Measurements from ENCODE around the gene CEP57L1.
"Not testable (repeated sequence)": the region's sequence is repeated elsewhere in the genome, so short reads cannot be mapped to it uniquely, and the experiment has no call there.

Gene CEP57L1

GRCh38 chr6:109124219-109124618 is 28.9 kb downstream of the CEP57L1 start:
- Histone ChIP-seq H3K9me3 (replicated peaks; ENCODE audit: insufficient read depth, low read length) (no peaks in the 10 kb centered on the region), H3K79me2 (ENCODE audit: low read length) (peaks cover 17% of the 10 kb centered on the region), H3K4me3 (ENCODE audit: low read length) (no peak overlapping the region), H3K9ac (ENCODE audit: low read length) (no peak overlapping the region), H2AFZ (ENCODE audit: low read length) (no peak overlapping the region), H3F3A (ENCODE audit: insufficient read depth, low read length) (no peaks in the 10 kb centered on the region), H3K9me2 (replicated peaks; ENCODE audit: insufficient read depth, low read length) (no peaks in the 10 kb centered on the region), H4K20me1 (ENCODE audit: insufficient read depth, low read length) (no peaks in the 10 kb centered on the region), H3K4me1 (ENCODE audit: low read length) (peaks cover 9% of the 10 kb centered on the region; the same call in 1 of the 2 replicates), H3K36me3 (replicated peaks; ENCODE audit: insufficient read depth, low read length) (no peaks in the 10 kb centered on the region), H3K27ac (ENCODE audit: low read length) (no peak overlapping the region), H3K4me2 (ENCODE audit: low read depth, low read length) (no peak overlapping the region), H3K27me3 (replicated peaks; ENCODE audit: insufficient read depth, low read length) (no peaks in the 10 kb centered on the region)
- DNase-seq: no peak
- TF ChIP-seq CTCF (IDR thresholded peaks at IDR 0.05; ENCODE audit: low read length) (no peak), EZH2phosphoT487 (IDR thresholded peaks at IDR 0.05; ENCODE audit: low read length) (no peak), EZH2 (optimal IDR thresholded peaks at IDR 0.05; ENCODE audit: low read depth, low read length) (no peak)

GRCh38 chr6:109125504-109125903 is 30.2 kb downstream of the CEP57L1 start:
- no peaks in the 10 kb centered on the region for H3F3A ChIP-seq (ENCODE audit: insufficient read depth, low read length)
- H3K9me3 ChIP-seq (replicated peaks; ENCODE audit: insufficient read depth, low read length): no peaks in the 10 kb centered on the region
- H3K36me3 ChIP-seq (replicated peaks; ENCODE audit: insufficient read depth, low read length): no peaks in the 10 kb centered on the region
- no peak for DNase-seq
- H3K27me3 ChIP-seq (replicated peaks; ENCODE audit: insufficient read depth, low read length): no peaks in the 10 kb centered on the region
- H4K20me1 ChIP-seq (ENCODE audit: insufficient read depth, low read length): no peaks in the 10 kb centered on the region
- no peak overlapping the region for H3K9ac ChIP-seq (ENCODE audit: low read length)
- H2AFZ ChIP-seq (ENCODE audit: low read length): no peak overlapping the region
- H3K4me3 ChIP-seq (ENCODE audit: low read length): no peak overlapping the region
- H3K79me2 ChIP-seq (ENCODE audit: low read length): peaks cover 17% of the 10 kb centered on the region
- 0 out of 2 replicates have a peak, but pooled peaks cover 4% of the 10 kb centered on the region for H3K4me1 ChIP-seq (ENCODE audit: low read length)
- TF ChIP-seq EZH2 (optimal IDR thresholded peaks at IDR 0.05; ENCODE audit: low read depth, low read length): no peak
- no peak for TF ChIP-seq CTCF (IDR thresholded peaks at IDR 0.05; ENCODE audit: low read length)
- TF ChIP-seq EZH2phosphoT487 (IDR thresholded peaks at IDR 0.05; ENCODE audit: low read length): no peak
- H3K4me2 ChIP-seq (ENCODE audit: low read depth, low read length): no peak overlapping the region
- no peak overlapping the region for H3K27ac ChIP-seq (ENCODE audit: low read length)
- no peaks in the 10 kb centered on the region for H3K9me2 ChIP-seq (replicated peaks; ENCODE audit: insufficient read depth, low read length)

DNA sequence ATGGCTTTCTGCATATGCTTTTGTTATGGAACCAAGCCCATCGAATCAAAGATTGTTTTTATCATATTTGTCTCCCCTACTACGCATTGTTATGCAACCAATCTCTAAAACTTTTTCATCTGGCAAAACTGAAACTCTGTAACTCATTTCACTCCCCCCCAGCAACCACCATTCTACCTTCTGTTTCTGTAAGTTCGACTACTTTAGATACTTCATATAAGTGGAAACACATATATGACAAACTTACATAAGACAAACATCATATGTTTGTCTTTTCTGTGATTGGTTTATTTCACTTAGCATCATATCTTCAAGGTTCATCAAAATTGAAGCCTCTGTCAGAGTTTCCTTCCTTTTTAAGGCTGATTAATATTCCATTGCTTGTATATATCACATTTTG is 34.8 kb downstream of the CEP57L1 start:
- TF ChIP-seq EZH2phosphoT487 (IDR thresholded peaks at IDR 0.05; ENCODE audit: low read length) (no peak), EZH2 (optimal IDR thresholded peaks at IDR 0.05; ENCODE audit: low read depth, low read length) (no peak), CTCF (IDR thresholded peaks at IDR 0.05; ENCODE audit: low read length) (no peak)
- Histone ChIP-seq H3K27me3 (replicated peaks; ENCODE audit: insufficient read depth, low read length) (no peaks in the 10 kb centered on the region), H3K9ac (ENCODE audit: low read length) (no peak overlapping the region), H3F3A (ENCODE audit: insufficient read depth, low read length) (no peaks in the 10 kb centered on the region), H3K4me3 (ENCODE audit: low read length) (no peak overlapping the region), H2AFZ (ENCODE audit: low read length) (no peak overlapping the region), H4K20me1 (ENCODE audit: insufficient read depth, low read length) (no peaks in the 10 kb centered on the region), H3K79me2 (ENCODE audit: low read length) (peaks cover 3% of the 10 kb centered on the region; the same call in 1 of the 2 replicates), H3K4me1 (ENCODE audit: low read length) (no peaks in the 10 kb centered on the region), H3K4me2 (ENCODE audit: low read depth, low read length) (no peak overlapping the region), H3K36me3 (replicated peaks; ENCODE audit: insufficient read depth, low read length) (no peaks in the 10 kb centered on the region), H3K9me2 (replicated peaks; ENCODE audit: insufficient read depth, low read length) (no peaks in the 10 kb centered on the region), H3K27ac (ENCODE audit: low read length) (no peak overlapping the region), H3K9me3 (replicated peaks; ENCODE audit: insufficient read depth, low read length) (no peaks in the 10 kb centered on the region)
- no peak for DNase-seq

DNA sequence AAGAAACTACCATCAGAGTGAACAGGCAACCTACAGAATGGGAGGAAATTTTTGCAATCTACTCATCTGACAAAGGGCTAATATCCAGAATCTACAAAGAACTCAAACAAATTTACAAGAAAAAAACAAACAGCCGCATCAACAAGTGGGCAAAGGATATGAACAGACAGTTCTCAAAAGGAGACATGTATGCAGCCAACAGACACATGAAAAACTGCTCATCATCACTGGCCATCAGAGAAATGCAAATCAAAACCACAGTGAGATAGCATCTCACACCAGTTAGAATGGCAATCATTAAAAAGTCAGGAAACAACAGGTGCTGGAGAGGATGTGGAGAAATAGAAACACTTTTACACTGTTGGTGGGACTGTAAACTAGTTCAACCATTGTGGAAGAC is 40.3 kb downstream of the CEP57L1 start:
- H3K9me2 ChIP-seq (replicated peaks; ENCODE audit: insufficient read depth, low read length); H2AFZ ChIP-seq (ENCODE audit: low read length); H3K36me3 ChIP-seq (replicated peaks; ENCODE audit: insufficient read depth, low read length); H3K79me2 ChIP-seq (ENCODE audit: low read length); H3K4me3 ChIP-seq (ENCODE audit: low read length); H3K4me2 ChIP-seq (ENCODE audit: low read depth, low read length); H3F3A ChIP-seq (ENCODE audit: insufficient read depth, low read length); H3K9me3 ChIP-seq (replicated peaks; ENCODE audit: insufficient read depth, low read length); H3K4me1 ChIP-seq (ENCODE audit: low read length); H3K27ac ChIP-seq (ENCODE audit: low read length); DNase-seq; H3K27me3 ChIP-seq (replicated peaks; ENCODE audit: insufficient read depth, low read length); H4K20me1 ChIP-seq (ENCODE audit: insufficient read depth, low read length); H3K9ac ChIP-seq (ENCODE audit: low read length): not testable (repeated sequence)

DNA sequence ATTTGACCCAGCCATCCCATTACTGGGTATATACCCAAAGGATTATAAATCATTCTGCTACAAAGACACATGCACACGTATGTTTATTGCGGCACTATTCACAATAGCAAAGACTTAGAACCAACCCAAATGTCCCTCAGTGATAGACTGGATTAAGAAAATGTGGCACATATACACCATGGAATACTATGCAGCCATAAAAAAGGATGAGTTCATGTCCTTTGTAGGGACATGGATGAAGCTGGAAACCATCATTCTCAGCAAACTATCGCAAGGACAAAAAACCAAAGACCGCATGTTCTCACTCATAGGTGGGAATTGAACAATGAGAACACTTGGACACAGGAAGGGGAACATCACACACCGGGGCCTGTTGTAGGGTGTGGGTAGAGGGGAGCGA is 40.7 kb downstream of the CEP57L1 start:
- H4K20me1 ChIP-seq (ENCODE audit: insufficient read depth, low read length); H3K36me3 ChIP-seq (replicated peaks; ENCODE audit: insufficient read depth, low read length); H3K9me2 ChIP-seq (replicated peaks; ENCODE audit: insufficient read depth, low read length); H3K79me2 ChIP-seq (ENCODE audit: low read length); H2AFZ ChIP-seq (ENCODE audit: low read length); H3K27me3 ChIP-seq (replicated peaks; ENCODE audit: insufficient read depth, low read length); H3K9me3 ChIP-seq (replicated peaks; ENCODE audit: insufficient read depth, low read length); H3K9ac ChIP-seq (ENCODE audit: low read length); H3K4me2 ChIP-seq (ENCODE audit: low read depth, low read length); H3K27ac ChIP-seq (ENCODE audit: low read length); H3K4me3 ChIP-seq (ENCODE audit: low read length); DNase-seq; H3K4me1 ChIP-seq (ENCODE audit: low read length); H3F3A ChIP-seq (ENCODE audit: insufficient read depth, low read length): not testable (repeated sequence)

DNA sequence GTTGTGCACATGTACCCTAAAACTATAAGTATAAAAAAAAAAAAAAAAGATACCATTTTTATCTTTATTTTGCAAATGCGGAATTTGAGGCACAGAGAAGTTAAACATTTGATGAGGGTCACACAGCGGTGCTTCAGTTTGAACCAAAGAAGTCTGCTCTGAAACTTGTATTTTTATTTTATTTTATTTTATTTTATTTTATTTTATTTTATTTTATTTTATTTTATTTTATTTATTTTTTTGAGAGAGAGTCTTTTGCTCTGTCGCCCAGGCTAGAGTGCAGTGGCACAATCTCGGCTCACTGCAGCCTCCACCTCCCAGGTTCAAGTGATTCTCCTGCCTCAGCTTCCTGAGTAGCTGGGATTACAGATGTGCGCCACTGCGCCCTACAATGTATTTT is 41.2 kb downstream of the CEP57L1 start:
- not testable (repeated sequence) for DNase-seq; H3K36me3 ChIP-seq (replicated peaks; ENCODE audit: insufficient read depth, low read length); H4K20me1 ChIP-seq (ENCODE audit: insufficient read depth, low read length); H3K27ac ChIP-seq (ENCODE audit: low read length); H3K9ac ChIP-seq (ENCODE audit: low read length); H3K79me2 ChIP-seq (ENCODE audit: low read length); H3F3A ChIP-seq (ENCODE audit: insufficient read depth, low read length); H3K4me1 ChIP-seq (ENCODE audit: low read length); H3K27me3 ChIP-seq (replicated peaks; ENCODE audit: insufficient read depth, low read length); H2AFZ ChIP-seq (ENCODE audit: low read length); H3K4me3 ChIP-seq (ENCODE audit: low read length); H3K9me2 ChIP-seq (replicated peaks; ENCODE audit: insufficient read depth, low read length); H3K9me3 ChIP-seq (replicated peaks; ENCODE audit: insufficient read depth, low read length); H3K4me2 ChIP-seq (ENCODE audit: low read depth, low read length)
